GM12878 (cell line): ENCODE data around the gene SLC39A1. TPM values are rescaled to one million over a fixed set of nuclear protein-coding genes. Genes with fewer than 3 reads are reported as not detected.

Experiments used
- BCL11A ChIP-seq: IDR thresholded peaks from 2 replicates; pipeline ENCODE4 v1.6.1; 2011; ENCODE audit warnings: low read depth, low read length
- CEBPB ChIP-seq, 2 experiments: fragments of 150-350 bp in 1 of 2; IDR thresholded peaks; 2 replicates each; pipeline ENCODE4 v1.6.1; 2012 to 2014; ENCODE audit warnings: low read depth in 2 of 2, low read length in 2 of 2, borderline replicate concordance in 1 of 2, inconsistent platforms in 1 of 2
- CREB1 ChIP-seq: IDR thresholded peaks from 2 replicates; pipeline ENCODE4 v1.6.1; 2012; ENCODE audit warnings: low read depth, mild to moderate bottlenecking, inconsistent platforms
- EED ChIP-seq: sonication (generic); IDR thresholded peaks from 2 replicates; pipeline ENCODE4 v1.6.1; 2016; ENCODE audit warnings: antibody characterized with exemption, low read depth
- ESRRA ChIP-seq: IDR thresholded peaks from 2 replicates; pipeline ENCODE4 v1.6.1; 2012; ENCODE audit warnings: mild to moderate bottlenecking, low read length, improper control_type of control experiment
- ETV6 ChIP-seq, 2 experiments: fragments of 450-650 bp in 1 of 2; IDR thresholded peaks in 1 of 2; conservative IDR thresholded peaks in 1 of 2; 2 replicates each; pipeline ENCODE4 v1.6.1; 2014; ENCODE audit warnings: antibody characterized with exemption in 1 of 2, borderline replicate concordance in 1 of 2, low read depth in 1 of 2, mild to moderate bottlenecking in 1 of 2, moderate library complexity in 1 of 2
- FOXM1 ChIP-seq: IDR thresholded peaks from 2 replicates; pipeline ENCODE4 v1.6.1; 2012; ENCODE audit warnings: low read depth, mild to moderate bottlenecking, inconsistent platforms, low read length, moderate library complexity
- GABPA ChIP-seq: IDR thresholded peaks from 2 replicates; pipeline ENCODE4 v1.6.1; 2014; ENCODE audit warnings: antibody characterized with exemption, low read depth, mild to moderate bottlenecking, inconsistent platforms
- KAT2A ChIP-seq: conservative IDR thresholded peaks from 2 replicates; pipeline ENCODE4 v1.6.1; 2011; ENCODE audit warnings: low read depth, low read length; ENCODE audit not compliant: control insufficient read depth
- LARP7 ChIP-seq: fragments of 450-650 bp; IDR thresholded peaks from 2 replicates; pipeline ENCODE4 v1.6.1; 2017; ENCODE audit warnings: mild to moderate bottlenecking
- MEF2A ChIP-seq: IDR thresholded peaks from 2 replicates; pipeline ENCODE4 v1.6.1; 2011; ENCODE audit warnings: low read depth, mild to moderate bottlenecking, low read length, moderate library complexity; ENCODE audit not compliant: insufficient read depth
- NBN ChIP-seq: fragments of 450-650 bp; IDR thresholded peaks from 2 replicates; pipeline ENCODE4 v1.6.1; 2016
- NFIC ChIP-seq: IDR thresholded peaks from 2 replicates; pipeline ENCODE4 v1.6.1; 2012; ENCODE audit warnings: low read depth, mild to moderate bottlenecking, inconsistent platforms, low read length, moderate library complexity
- PML ChIP-seq: IDR thresholded peaks from 2 replicates; pipeline ENCODE4 v1.6.1; 2012; ENCODE audit warnings: low read length, inconsistent platforms
- POLR2A ChIP-seq: IDR thresholded peaks from 2 replicates; pipeline ENCODE4 v1.6.1; 2011; ENCODE audit warnings: low read depth, mild to moderate bottlenecking, low read length
- POU2F2 ChIP-seq: IDR thresholded peaks from 3 replicates; pipeline ENCODE4 v1.6.1; 2011; ENCODE audit warnings: low read depth, mild to moderate bottlenecking, low read length, borderline replicate concordance
- RB1 ChIP-seq: fragments of 450-650 bp; formaldehyde crosslinking; IDR thresholded peaks from 2 replicates; pipeline ENCODE4 v1.6.1; 2017; ENCODE audit warnings: mild to moderate bottlenecking, borderline replicate concordance
- SIN3A ChIP-seq: IDR thresholded peaks from 2 replicates; pipeline ENCODE4 v1.6.1; 2012; ENCODE audit warnings: low read depth, low read length, improper control_type of control experiment
- SMARCA5 ChIP-seq: fragments of 450-650 bp; IDR thresholded peaks from 2 replicates; pipeline ENCODE4 v1.6.1; 2017; ENCODE audit warnings: mild to moderate bottlenecking
- SUPT20H ChIP-seq: IDR thresholded peaks from 2 replicates; pipeline ENCODE4 v1.6.1; 2011; ENCODE audit warnings: low read depth, mild to moderate bottlenecking, low read length, moderate library complexity, borderline replicate concordance; ENCODE audit not compliant: control insufficient read depth
- TARDBP ChIP-seq: IDR thresholded peaks from 2 replicates; pipeline ENCODE4 v1.6.1; 2016; ENCODE audit warnings: borderline replicate concordance
- TCF12 ChIP-seq: IDR thresholded peaks from 2 replicates; pipeline ENCODE4 v1.6.1; 2011; ENCODE audit warnings: low read depth, mild to moderate bottlenecking, low read length
- YY1 ChIP-seq: IDR thresholded peaks from 2 replicates; pipeline ENCODE4 v1.6.1; 2011; ENCODE audit warnings: low read depth, mild to moderate bottlenecking, low read length
- ZBED1 ChIP-seq: IDR thresholded peaks from 2 replicates; pipeline ENCODE4 v1.6.1; 2016; ENCODE audit warnings: borderline replicate concordance
- ZNF274 ChIP-seq: IDR thresholded peaks from one replicate; pipeline ENCODE4 v1.8.0; 2011; ENCODE audit not compliant: insufficient read length, insufficient read depth
- ZZZ3 ChIP-seq: IDR thresholded peaks from 2 replicates; pipeline ENCODE4 v1.6.1; 2011; ENCODE audit warnings: low read depth; ENCODE audit not compliant: control insufficient read depth, insufficient read length
- polyA plus RNA-seq, 11 experiments: library from polyadenylated mRNA; depleted of rRNA in 4 of 11; unstranded in 6 of 11; stranded (reverse) in 5 of 11; fragments of >200 nt; fragmentation: Nextera tagmentation in 4 of 11; fragmentation: Illumina TruSeq in 1 of 11; extraction: Ambion mirVana in 4 of 11; extraction: Trizol in 1 of 11; gene quantifications; 1 replicate in 1 of 11; 2 replicates in 10 of 11; pipeline versions ENCODE4 v1.2.1 to v1.2.3, GENCODE V29; 2011 to 2016; ENCODE audit warnings: inconsistent platforms in 2 of 11, missing spikeins in 2 of 11, low read depth in 1 of 11
- total RNA-seq, 4 experiments: library from RNA; depleted of rRNA in 3 of 4; stranded (reverse); fragments of >200 nt in 3 of 4; fragmentation: Illumina TruSeq in 1 of 4; extraction: Trizol in 1 of 4; gene quantifications; 2 replicates each; pipeline versions ENCODE4 v1.2.1 to v1.2.3, GENCODE V29; 2013 to 2021
- TF ChIP-seq, protein P1 (sequence below): fragments of 450-650 bp; IDR thresholded peaks from 2 replicates; pipeline ENCODE4 v1.6.1; 2016; ENCODE audit warnings: mild to moderate bottlenecking, moderate library complexity, borderline replicate concordance
- TF ChIP-seq, protein P2 (sequence below): IDR thresholded peaks from 2 replicates; pipeline ENCODE4 v1.6.1; 2011; ENCODE audit warnings: borderline replicate concordance, low read depth, mild to moderate bottlenecking, moderate library complexity, low read length; ENCODE audit not compliant: insufficient read depth, poor library complexity, severe bottlenecking

The SLC39A1 gene
- total and polyA plus RNA-seq, 10 of the 15 experiments (the other 5 are each of a cell fraction or from before 2014, with no cell fraction given): 8.8 to 98.6 (median 72.4) TPM

DNA sequence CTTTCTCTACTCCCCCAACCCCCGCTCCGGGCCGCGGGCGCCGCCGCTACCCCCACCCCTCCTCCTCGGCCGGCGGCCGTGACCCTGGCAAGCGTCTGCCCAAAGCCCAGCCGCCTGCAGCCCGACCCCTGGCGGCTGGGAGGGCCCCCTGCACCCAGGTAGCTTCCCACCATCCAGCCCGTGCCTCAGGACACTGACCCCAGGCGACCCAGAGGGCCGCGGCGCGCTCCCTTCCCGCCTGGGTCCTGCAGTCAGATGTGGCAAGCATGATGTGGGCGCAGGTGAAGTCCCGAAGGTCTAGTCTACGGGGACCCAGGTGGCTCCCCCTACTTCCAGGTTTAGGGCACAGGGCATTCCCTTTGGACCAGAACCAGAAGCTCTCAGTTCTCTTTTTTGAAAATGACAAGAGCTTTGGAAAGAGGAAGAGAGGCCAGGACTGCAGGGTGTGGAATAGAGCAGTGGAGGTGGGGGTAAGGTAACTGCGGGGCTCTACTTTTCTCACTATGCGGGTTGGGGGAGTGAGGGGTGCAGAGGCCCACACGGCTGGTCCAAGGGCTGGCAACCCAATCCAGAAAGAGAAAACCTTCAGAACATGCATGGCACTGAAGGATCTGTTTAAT lies 16.6 kb downstream of the SLC39A1 start, which contains the start of gene DENND4B (continued):
- TF ChIP-seq TCF12 (peak; percentile 59; the same call in 1 of the 2 replicates), FOXM1 (peak; percentile 38; the same call in 1 of the 2 replicates), MEF2A (0 out of 2 replicates have a peak, but pooled peaks have one; percentile 15), TARDBP (peak; percentile 70; the same call in 1 of the 2 replicates), CREB1 (0 out of 2 replicates have a peak, but pooled peaks have one; percentile 50), ZNF274 (no peak), BCL11A (0 out of 2 replicates have a peak, but pooled peaks have one; percentile 4), RB1 (no peak), NFIC (no peak), POU2F2 (peak; percentile 33; the same call in 1 of the 3 replicates), SIN3A (no peak), YY1 (peak; percentile 73; the same call in 1 of the 2 replicates), LARP7 (no peak), KAT2A (no peak), ZBED1 (0 out of 2 replicates have a peak, but pooled peaks have one; percentile 11), SMARCA5 (no peak; the same call in 1 of the 2 replicates), GABPA (no peak), CEBPB (IDR thresholded peaks at IDR 0.05; ENCODE audit: borderline replicate concordance in 1 of 2, low read depth in 2 of 2, low read length in 2 of 2) (no peak), PML (peak; percentile 53; the same call in 1 of the 2 replicates), SUPT20H (no peak), EED (peak; percentile 74), NBN (peak; percentile 59; the same call in 1 of the 2 replicates), ETV6 (conservative IDR thresholded peaks at IDR 0.05 in 1 of 2, IDR thresholded peaks at IDR 0.05 in 1 of 2; ENCODE audit: borderline replicate concordance in 1 of 2, low read depth in 1 of 2) (0 out of 4 replicates have a peak, but pooled peaks of 1 of the 2 experiments have one; percentile 37), POLR2A (peak; percentile 41), ESRRA (no peak), ZZZ3 (no peak)
- TF ChIP-seq, protein P1, sequence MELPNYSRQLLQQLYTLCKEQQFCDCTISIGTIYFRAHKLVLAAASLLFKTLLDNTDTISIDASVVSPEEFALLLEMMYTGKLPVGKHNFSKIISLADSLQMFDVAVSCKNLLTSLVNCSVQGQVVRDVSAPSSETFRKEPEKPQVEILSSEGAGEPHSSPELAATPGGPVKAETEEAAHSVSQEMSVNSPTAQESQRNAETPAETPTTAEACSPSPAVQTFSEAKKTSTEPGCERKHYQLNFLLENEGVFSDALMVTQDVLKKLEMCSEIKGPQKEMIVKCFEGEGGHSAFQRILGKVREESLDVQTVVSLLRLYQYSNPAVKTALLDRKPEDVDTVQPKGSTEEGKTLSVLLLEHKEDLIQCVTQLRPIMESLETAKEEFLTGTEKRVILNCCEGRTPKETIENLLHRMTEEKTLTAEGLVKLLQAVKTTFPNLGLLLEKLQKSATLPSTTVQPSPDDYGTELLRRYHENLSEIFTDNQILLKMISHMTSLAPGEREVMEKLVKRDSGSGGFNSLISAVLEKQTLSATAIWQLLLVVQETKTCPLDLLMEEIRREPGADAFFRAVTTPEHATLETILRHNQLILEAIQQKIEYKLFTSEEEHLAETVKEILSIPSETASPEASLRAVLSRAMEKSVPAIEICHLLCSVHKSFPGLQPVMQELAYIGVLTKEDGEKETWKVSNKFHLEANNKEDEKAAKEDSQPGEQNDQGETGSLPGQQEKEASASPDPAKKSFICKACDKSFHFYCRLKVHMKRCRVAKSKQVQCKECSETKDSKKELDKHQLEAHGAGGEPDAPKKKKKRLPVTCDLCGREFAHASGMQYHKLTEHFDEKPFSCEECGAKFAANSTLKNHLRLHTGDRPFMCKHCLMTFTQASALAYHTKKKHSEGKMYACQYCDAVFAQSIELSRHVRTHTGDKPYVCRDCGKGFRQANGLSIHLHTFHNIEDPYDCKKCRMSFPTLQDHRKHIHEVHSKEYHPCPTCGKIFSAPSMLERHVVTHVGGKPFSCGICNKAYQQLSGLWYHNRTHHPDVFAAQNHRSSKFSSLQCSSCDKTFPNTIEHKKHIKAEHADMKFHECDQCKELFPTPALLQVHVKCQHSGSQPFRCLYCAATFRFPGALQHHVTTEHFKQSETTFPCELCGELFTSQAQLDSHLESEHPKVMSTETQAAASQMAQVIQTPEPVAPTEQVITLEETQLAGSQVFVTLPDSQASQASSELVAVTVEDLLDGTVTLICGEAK: no peak
- TF ChIP-seq, protein P2, sequence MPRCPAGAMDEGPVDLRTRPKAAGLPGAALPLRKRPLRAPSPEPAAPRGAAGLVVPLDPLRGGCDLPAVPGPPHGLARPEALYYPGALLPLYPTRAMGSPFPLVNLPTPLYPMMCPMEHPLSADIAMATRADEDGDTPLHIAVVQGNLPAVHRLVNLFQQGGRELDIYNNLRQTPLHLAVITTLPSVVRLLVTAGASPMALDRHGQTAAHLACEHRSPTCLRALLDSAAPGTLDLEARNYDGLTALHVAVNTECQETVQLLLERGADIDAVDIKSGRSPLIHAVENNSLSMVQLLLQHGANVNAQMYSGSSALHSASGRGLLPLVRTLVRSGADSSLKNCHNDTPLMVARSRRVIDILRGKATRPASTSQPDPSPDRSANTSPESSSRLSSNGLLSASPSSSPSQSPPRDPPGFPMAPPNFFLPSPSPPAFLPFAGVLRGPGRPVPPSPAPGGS: peak; percentile 83
